Epithelial cell of prostate (primary cell): Measurements from ENCODE around the gene FRYL.
"Not testable (repeated sequence)": the region's sequence is repeated elsewhere in the genome, so short reads cannot be mapped to it uniquely, and the experiment has no call there.

Experiments
- DNase-seq: peaks from one replicate; pipeline ENCODE4 v3.0.0-alpha.2; 2011; ENCODE audit warnings: low read depth, low spot score
- H3K27ac ChIP-seq: fragments of 450-650 bp; 2 replicates; pipeline ENCODE4 v1.5.1; 2017; ENCODE audit warnings: mild to moderate bottlenecking

The FRYL gene

DNA sequence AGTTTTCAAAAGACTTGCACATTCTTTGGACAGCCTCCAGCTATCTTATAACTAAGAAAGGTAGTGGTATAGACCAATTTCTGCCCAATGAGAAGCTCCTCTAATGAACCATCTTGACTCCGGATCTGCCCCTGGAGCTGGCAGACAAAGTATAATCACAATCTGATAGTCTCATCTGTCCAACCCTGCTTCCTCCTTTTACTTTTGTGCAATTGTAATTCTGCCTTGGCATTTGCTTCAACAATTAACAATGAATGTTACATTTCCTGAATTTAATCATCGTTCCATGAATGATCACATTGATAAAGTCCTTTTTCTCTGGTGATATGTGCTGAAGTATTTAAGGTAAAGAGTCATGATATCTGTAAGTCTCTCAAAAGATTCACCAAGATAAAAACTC, 27.8 kb downstream of the FRYL start:
- no peak for DNase-seq
- H3K27ac ChIP-seq: no peak overlapping the region

GRCh38 chr4:48748949-48749596, 31.0 kb downstream of the FRYL start:
- no peak for DNase-seq
- H3K27ac ChIP-seq: no peak overlapping the region

DNA sequence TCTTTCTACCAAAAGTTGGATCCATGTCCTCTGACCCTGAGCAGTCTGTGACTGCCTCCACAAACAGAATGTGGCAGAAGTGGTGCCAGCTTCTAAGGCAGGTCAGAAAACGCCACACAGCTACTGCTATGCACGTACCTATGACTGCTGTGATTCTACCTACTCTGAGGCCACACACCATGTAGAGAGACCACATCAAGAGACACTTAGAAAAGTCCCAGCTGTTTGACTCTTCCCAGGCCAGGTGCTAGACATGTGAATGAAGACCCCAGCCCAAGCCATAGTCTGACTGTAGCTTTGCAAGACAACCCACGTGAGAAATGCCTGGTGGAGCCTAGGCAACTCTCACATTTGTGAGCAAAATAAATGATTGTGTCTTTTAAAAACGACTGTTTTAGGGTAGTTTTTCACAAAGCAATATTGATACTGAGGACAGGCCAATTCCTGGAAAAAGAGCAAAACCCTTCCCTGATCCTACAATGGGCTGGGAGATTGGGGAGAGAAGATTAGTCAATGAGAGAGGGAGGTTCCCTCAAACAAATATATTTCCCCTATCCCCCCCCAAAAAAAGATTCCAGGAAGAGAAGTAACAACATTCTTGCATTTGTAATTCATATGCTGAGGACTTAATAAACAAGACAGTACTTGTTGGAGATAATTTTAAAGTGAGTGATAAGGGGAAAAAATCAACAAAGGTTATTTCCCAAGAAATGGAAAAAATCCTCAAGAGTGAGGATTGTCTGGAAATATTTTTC, 33.3 kb downstream of the FRYL start:
- DNase-seq: peak; percentile 18
- peak overlapping the region; percentile 76 for H3K27ac ChIP-seq

DNA sequence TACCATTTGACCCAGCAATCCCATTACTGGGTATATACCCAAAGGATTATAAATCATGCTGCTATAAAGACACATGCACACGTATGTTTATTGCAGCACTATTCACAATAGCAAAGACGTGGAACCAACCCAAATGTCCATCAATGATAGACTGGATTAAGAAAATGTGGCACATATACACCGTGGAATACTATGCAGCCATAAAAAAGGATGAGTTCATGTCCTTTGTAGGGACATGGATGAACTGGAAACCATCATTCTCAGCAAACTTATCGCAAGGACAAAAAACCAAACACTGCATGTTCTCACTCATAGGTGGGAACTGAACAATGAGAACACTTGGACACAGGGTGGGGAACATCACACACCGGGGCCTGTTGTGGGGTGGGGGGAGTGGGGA, 34.9 kb downstream of the FRYL start:
- DNase-seq: not testable (repeated sequence)

GRCh38 chr4:48742412-48742811, 37.7 kb downstream of the FRYL start:
- DNase-seq: no peak
- peak overlapping the region; percentile 10 for H3K27ac ChIP-seq

More for the DNA sequence above, 34.9 kb downstream of the FRYL start:
- not testable (repeated sequence) for H3K27ac ChIP-seq

DNA sequence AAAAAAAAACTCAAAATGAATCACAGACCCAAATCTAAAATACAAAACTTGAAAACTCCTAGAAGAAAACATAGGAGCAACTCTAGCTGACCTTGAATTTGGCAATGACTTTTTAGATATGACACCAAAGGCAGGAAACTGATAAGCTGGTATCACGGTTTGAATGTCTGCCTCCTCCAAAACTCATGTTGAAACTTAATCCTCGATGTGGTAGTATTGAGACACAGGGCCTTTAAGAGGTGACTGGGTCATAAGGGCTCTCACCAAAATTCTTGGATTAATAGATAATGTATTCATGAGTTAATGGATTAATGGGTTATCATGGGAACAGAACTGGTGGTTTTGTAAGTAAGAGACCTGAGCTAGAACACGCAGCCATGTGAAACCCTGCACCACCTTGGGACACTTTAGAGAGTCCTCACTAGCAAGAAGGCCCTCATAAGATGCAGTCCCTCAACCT, 40.5 kb downstream of the FRYL start:
- no peak overlapping the region for H3K27ac ChIP-seq
- DNase-seq: no peak

DNA sequence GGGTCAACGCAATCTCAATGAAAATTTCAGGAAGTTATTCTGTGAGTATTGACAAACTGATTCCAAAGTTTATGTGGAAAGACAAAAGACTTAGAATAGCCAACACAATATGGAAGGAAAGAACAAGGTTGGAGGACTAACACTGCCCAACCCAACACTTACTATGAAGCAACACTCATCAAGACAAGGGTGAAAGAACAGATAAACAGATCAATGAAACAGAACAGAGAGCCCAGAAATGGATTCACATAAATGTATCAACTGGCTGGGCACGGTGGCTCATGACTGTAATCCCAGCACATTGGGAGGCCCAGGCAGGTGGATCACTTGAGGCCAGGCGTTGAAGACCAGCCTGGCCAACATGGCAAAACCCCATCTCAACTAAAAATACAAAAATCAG, 41.2 kb downstream of the FRYL start:
- H3K27ac ChIP-seq: no peak overlapping the region
- DNase-seq: no peak

- not testable (repeated sequence) for DNase-seq, H3K27ac ChIP-seq
Observed at GRCh38 chr4:48728906-48729496, 51.1 kb downstream of the FRYL start.

- peak overlapping the region; percentile 61 for H3K27ac ChIP-seq
- no peak for DNase-seq
Observed at GRCh38 chr4:48727666-48728459, 52.2 kb downstream of the FRYL start.

GRCh38 chr4:48725414-48725813, 54.7 kb downstream of the FRYL start:
- H3K27ac ChIP-seq: no peak overlapping the region
- no peak for DNase-seq

DNA sequence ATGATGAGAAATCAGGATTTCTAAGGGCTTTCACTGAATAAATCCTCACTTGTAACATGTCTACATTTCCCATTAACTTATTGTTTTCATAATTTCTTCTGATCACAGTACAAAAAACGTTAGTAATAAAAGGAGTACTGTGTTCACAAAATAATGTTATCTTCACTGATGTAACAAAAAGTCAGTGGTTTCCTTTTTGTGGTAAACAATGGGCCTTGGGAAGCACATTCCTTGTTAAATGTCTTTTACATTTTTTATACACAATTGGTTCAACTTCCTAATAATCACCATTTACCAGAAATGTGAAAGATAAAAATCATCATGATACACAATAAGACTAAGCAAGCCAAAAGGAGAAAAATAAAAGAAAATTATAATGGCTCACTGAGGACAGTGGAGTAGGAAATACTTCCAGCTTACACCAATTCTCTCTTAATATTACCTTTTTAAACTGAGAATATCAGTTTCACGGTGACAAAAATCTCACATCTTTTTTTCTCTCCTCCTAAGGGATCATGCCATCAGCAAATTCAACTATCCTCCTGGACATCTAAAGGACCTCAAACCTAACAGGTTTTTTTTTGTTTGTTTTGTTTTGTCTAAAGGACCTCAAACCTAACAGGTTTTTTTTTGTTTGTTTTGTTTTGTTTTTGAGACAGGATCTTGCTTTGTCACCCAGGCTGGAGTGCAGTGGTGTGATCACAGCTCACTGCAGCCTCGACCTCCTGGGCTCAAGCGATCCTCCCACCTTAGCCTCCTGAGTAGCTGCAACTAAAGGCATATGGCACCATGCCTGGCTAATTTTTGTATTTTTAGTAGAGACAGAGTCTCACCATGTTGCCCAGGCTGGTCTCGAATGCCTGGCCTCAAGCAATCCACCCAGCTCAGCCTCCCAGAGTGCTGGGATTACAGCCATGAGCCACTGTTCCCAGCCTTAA, 57.3 kb downstream of the FRYL start:
- no peak for DNase-seq
- no peak overlapping the region for H3K27ac ChIP-seq

DNA sequence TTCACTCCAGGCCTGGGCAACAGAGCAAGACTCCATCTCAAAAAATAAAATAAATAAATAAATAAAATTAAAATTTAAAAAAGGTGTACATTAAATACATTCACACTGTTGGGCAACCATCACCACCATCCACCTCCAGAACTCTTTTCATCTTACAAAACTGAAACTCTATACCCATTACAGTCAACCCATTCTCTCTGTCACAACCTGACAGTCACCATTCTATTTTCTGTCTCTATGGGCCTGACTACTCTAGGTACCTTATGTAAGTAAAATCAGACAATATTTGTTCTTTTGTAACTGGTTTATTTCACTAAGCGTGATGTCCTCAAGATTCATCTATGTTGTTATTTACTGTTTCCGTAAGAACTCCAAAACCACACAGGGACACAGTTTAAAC, 59.6 kb downstream of the FRYL start:
- H3K27ac ChIP-seq: no peak overlapping the region
- DNase-seq: no peak

GRCh38 chr4:48718818-48719465, 61.1 kb downstream of the FRYL start:
- no peak for DNase-seq
- H3K27ac ChIP-seq: no peak overlapping the region

DNA sequence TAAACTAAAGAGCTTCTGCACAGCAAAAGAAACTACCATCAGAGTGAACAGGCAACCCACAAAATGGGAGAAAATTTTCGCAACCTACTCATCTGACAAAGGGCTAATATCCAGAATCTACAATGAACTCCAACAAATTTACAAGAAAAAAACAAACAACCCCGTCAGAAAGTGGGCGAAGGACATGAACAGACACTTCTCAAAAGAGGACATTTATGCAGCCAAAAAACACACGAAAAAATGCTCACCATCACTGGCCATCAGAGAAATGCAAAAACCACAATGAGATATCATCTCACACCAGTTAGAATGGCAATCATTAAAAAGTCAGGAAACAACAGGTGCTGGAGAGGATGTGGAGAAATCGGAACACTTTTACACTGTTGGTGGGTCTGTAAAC, 63.8 kb downstream of the FRYL start:
- not testable (repeated sequence) for H3K27ac ChIP-seq, DNase-seq

DNA sequence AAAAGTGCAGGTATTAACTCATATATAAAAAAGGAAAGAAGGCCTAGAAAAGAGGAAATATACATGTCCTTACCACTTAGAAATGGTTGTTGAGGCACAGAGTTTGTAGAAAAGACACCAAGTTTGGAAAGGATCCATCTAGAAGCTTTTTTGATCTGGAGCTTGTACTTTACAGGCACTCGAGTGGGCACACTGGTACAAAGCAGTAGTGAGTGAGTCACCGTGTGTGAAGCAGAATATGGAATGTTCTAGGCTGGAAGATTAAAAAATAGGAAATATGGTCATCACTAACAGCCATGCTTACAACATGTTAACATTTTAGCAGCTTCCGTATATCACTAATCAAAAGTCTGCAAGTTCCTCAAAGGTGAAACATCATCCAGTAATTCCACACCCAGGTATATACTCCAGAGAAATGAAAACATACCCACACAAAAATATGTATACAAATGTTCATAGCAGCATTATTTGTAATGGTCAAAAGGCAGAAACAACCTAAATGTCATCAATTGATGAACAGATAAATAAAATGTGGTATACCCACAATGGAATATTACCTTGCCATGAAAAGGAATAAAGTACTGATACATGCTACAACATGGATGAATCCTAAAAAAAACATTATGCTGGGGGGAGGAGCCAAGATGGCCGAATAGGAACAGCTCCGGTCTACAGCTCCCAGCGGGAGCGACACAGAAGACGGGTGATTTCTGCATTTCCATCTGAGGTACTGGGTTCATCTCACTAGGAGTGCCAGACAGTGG, 69.5 kb downstream of the FRYL start:
- H3K27ac ChIP-seq: no peak overlapping the region
- no peak for DNase-seq

DNA sequence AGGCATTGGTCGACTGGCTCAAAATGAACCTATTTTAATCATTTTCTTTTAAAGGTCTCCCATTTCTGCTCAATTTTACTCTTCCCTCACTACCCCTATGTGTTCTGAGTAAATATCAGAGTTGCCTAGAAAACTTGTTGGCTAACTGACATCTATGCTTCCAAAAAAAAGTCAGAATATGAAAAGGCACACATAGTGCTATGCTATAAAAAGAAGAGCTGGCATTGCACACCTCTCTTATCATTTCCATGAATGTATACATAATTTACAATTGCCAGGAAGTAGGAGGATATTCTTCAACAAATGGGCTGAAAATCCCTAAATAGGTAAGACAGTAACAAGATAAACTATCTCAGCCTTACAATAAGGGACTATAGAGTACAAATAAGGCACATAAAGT, 70.2 kb downstream of the FRYL start:
- H3K27ac ChIP-seq: no peak overlapping the region
- no peak for DNase-seq

DNA sequence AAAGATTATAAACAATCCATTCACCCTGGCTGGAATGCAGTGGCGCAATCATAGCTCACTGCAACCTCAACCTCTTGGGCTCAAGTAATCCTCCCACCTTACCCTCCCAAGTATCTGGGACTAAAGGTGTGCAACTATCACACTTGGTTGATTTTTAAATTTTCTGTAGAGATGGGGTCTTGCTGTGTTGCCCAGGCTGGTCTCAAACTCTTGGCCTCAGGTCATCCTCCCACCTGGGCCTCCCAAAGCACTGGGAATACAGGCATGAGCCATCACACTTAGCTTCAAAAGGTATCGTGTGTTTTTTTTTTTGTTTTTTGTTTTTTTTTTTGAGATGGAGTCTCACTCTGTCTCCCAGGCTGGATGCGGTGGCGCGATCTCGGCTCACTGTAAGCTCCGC, 71.5 kb downstream of the FRYL start:
- H3K27ac ChIP-seq: no peak overlapping the region
- no peak for DNase-seq

DNA sequence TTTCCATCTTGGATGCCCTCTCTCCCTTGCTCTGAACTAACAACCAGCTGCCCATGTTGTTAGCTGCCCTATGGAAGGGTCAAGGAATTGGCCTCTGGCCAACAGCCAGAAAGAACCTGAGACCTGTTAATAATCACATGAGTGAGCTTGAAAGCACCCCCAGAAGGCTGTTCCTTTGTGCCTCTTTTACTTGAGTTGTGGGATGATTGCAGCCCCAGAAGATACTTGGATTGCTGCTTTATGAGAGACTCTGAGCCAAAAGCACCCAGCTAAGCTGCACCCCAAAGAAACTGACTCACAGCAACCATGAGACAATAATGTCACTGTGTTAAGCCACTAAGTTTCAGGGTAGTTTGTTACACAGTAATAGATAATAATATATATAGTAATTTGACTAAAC, 73.3 kb downstream of the FRYL start:
- no peak for DNase-seq

More for the DNA sequence above, 73.3 kb downstream of the FRYL start:
- peak overlapping the region; percentile 18 for H3K27ac ChIP-seq
